Suprapubic skin (tissue), 4 donors: Measurements from ENCODE around the gene MAD1L1.

Source experiments
- EP300 ChIP-seq: sonication (generic); formaldehyde crosslinking; IDR thresholded peaks from one replicate; pipeline ENCODE4 v1.6.1; 2017; ENCODE audit warnings: antibody characterized with exemption
- POLR2A ChIP-seq, 2 donors: fragments of 450-650 bp; IDR thresholded peaks; one replicate each; pipeline ENCODE4 v1.6.1; 2017; ENCODE audit warnings: antibody characterized with exemption in 2 of 2, mild to moderate bottlenecking in 2 of 2, moderate library complexity in 2 of 2
- POLR2AphosphoS5 ChIP-seq, 3 donors: sonication (generic); formaldehyde crosslinking; IDR thresholded peaks; one replicate each; pipeline ENCODE4 v1.6.1; 2017; ENCODE audit warnings: antibody characterized with exemption in 3 of 3
- TF ChIP-seq, protein P1 (sequence below), 2 donors: fragments of 200-600 bp in 1 of 2; fragments of 450-650 bp in 1 of 2; sonication (generic) in 1 of 2; IDR thresholded peaks; one replicate each; pipeline ENCODE4 v1.5.1; 2016 to 2019; ENCODE audit warnings: antibody characterized with exemption in 2 of 2, mild to moderate bottlenecking in 1 of 2, moderate library complexity in 1 of 2

DNA sequence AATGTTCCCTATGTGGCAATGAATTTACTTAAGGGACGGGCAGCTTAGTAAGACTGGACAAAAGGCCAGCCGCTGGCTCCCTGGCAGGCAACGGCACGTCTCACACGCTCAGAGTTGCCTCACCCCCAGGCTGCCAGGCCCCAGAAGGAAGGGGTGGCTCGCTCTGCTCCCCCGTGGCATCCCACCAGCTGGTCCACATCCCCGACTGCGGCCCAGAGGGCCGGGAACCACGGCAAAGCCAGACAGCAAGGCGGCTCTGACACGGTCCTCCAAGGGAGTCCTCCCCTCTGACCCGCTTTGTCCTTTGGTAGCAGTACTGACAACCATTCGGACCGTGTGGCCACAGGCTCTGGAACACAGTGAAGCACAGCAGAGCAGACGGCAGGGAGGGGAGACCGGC lies 43.4 kb upstream of the MAD1L1 start:
- TF ChIP-seq POLR2AphosphoS5 (IDR thresholded peaks at IDR 0.05): no peak
- TF ChIP-seq, protein P1, sequence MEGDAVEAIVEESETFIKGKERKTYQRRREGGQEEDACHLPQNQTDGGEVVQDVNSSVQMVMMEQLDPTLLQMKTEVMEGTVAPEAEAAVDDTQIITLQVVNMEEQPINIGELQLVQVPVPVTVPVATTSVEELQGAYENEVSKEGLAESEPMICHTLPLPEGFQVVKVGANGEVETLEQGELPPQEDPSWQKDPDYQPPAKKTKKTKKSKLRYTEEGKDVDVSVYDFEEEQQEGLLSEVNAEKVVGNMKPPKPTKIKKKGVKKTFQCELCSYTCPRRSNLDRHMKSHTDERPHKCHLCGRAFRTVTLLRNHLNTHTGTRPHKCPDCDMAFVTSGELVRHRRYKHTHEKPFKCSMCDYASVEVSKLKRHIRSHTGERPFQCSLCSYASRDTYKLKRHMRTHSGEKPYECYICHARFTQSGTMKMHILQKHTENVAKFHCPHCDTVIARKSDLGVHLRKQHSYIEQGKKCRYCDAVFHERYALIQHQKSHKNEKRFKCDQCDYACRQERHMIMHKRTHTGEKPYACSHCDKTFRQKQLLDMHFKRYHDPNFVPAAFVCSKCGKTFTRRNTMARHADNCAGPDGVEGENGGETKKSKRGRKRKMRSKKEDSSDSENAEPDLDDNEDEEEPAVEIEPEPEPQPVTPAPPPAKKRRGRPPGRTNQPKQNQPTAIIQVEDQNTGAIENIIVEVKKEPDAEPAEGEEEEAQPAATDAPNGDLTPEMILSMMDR (IDR thresholded peaks at IDR 0.05): no peak
- no peak for TF ChIP-seq POLR2A (IDR thresholded peaks at IDR 0.05)
- TF ChIP-seq EP300: no peak
